Colon (tissue), 2 donors: ENCODE measurements around the gene CTNNA2.

ENCODE experiments used
- FAIRE-seq: peaks from 2 replicates; lab custom pipeline; 2012; peaks lifted over from hg19 to GRCh38; lab: Jason Lieb, UNC
- donor health status: control.
- donor health status: control.

The CTNNA2 gene

GRCh38 chr2:79935771-79936657 lies 423.2 kb downstream of the CTNNA2 start:
- FAIRE-seq, result peak; percentile 18

GRCh38 chr2:79936715-79937114 lies 423.9 kb downstream of the CTNNA2 start:
- FAIRE-seq, result no peak

DNA sequence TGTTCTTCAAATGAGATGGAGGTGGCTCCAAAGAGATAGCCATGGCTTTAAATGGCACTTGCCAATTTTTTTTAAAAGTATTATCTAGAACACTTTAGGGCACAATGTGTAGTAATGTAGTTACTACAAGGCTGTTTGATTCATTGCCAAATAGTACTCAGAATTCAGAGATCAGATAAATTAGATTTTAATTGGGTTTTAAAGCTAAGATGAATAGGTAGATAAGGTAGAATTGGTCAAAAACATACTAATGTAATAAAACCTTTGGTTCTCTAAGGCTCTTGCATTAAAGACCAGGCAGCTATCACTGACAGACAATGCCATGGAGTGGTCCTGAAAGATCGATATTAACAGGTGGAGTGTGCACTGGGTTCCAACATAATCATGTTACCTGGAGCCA lies 425.8 kb downstream of the CTNNA2 start:
- no peak for FAIRE-seq

- no peak for FAIRE-seq
These were observed 427.5 kb downstream of the CTNNA2 start for GRCh38 chr2:79940364-79940763.

GRCh38 chr2:79941179-79941578 lies 428.3 kb downstream of the CTNNA2 start:
- no peak for FAIRE-seq

DNA sequence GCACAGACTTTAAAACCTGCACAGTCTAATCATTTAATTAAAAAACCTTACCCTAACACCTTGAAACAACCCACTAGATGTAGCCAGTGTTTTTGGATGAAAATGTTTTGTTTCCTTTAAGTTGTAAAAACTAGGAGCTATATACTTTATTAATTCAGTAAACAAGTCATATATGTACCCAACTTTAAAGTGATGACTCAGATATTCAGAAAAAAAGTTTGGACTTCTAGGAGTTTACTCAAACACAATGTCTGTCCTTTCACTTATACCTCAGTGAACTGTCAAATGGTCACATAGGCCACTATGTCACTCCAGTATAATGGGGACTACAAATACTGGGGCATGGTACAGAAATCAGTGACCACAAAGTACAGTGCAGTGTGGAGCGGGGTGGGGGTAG lies 431.4 kb downstream of the CTNNA2 start:
- FAIRE-seq, result no peak

DNA sequence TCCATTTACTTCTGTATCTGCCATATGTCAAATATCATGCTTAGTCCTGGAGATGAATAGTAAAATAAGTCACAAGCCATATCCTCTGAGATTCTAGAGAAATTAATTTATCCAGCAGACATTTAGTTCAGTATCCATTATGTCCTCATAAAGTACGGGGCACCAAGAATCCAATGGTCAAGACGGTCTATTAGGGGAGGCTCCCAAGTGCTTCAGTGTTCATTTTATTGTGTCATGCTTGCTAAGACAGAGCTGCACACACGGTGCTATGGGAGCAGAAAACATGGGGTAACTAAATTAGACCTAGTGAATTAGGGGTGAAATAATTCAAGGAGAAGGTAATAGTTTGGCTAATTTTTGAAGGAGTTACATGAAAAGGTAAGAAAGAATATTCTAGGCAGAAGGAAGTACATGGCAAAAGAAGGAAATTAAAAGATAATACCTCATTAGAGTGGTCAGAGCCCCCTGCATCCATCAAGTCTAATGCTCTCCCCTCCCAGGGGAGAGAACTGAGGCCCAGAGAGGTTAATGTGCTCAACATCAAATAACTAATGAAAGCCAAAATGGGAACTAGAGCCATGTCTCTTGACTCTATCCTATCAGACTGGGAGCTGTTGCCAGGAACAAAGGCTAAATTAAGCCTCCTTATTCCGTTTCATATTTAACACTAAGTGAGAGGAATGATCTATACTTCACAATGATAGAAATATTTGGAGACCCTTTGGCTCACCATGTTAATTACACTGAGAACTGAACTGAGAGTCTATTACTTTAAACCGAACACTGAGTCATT lies 433.0 kb downstream of the CTNNA2 start:
- no peak for FAIRE-seq

- FAIRE-seq, result no peak
These were observed 434.9 kb downstream of the CTNNA2 start for GRCh38 chr2:79947751-79948150.

- no peak for FAIRE-seq
These were observed 437.7 kb downstream of the CTNNA2 start for GRCh38 chr2:79950526-79950925.

DNA sequence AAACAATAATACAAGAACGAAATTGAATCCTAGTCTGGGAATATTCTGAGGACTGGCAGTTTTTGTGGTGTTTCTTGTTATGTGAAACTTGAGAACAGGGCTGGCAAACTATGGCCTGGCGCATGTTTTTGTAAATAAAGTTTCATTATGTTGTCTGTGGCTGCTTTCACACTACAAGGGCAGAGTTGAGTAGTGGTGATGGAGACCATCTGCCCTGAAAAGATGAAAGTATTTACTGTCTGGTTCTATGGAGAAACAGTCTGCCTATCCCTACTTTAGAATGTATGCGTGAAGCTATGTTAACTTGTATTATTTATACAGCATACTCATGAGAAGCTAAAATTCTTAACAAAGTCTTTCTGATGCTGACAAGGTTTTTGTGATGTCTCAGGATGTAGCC lies 439.8 kb downstream of the CTNNA2 start:
- FAIRE-seq, result no peak

DNA sequence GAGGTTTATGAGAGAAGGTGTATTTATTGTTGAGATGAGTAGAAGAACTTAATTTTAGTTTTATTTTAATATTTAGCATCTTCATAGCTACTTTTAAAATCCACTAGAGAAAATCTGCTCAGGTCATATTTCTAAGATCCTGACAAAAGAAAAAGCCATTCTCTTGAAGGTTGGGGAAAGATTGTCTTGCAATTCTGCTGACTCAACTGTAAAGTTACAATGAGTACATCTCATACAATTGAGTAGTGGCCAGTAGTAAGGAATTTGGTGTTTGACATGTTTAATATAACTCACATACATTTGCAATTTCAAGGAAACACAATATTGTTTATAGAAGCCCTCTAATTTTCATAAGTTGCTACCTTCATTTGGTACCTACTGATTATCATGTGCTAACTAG lies 447.2 kb downstream of the CTNNA2 start:
- no peak for FAIRE-seq

DNA sequence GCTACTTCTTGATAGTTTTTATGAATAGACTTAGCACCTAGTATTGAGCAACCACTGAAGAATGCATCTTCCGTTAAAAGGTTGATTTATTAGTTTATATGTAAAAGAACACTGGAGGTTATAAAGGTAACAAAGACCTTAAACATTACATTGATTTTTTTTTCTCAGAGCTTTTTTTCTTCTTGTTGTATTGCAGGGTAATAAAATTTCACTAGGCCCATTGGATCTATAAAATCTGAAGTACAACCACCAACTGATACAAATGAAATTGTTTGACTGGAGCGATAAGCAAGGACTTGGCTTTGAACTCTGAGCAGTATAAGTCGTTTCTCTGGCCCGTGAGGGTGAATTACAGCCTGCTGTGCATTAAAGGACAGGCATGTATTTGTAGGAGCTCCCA lies 447.7 kb downstream of the CTNNA2 start:
- peak; percentile 21 for FAIRE-seq

GRCh38 chr2:79964966-79965365 lies 452.1 kb downstream of the CTNNA2 start:
- no peak for FAIRE-seq

DNA sequence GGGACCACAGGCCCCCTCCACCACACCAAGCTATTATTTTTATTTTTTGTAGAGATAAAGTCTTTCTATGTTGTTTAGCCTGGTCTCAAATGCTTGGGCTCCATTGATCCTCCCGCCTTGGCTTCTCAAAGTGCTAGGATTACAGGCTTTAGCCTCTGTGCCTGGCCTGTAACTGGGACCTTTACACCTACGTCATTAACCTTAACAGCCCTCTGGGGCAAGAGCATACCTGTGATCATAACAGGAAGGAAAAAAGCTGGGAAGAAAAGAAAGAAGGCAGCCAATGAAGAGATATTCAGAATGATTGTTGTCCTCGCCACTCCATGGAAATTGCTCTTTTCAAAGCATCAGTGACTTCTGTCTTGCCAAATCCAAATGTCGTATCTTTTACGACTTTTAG lies 453.5 kb downstream of the CTNNA2 start:
- FAIRE-seq, result no peak

GRCh38 chr2:79966882-79967281 lies 454.0 kb downstream of the CTNNA2 start:
- FAIRE-seq, result no peak

DNA sequence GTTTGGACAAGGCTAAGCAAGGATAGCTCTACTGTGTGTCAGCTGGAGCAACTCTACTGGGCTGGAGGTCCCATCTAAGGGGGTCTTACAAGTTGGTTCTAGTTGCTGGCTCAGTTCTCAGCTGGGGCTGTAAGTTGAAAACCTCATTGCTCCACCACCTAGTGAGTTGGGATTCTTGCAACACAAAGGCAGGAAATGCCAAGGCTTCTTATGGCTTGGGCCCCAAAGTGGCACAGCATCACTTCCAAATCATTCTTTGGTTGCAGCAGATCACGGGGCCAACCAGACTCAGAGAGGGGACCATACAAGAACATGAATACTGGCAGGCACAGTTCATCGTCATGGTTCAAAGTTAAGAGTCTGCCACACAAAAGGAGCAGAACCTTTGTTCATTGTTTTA lies 459.0 kb downstream of the CTNNA2 start:
- no peak for FAIRE-seq

DNA sequence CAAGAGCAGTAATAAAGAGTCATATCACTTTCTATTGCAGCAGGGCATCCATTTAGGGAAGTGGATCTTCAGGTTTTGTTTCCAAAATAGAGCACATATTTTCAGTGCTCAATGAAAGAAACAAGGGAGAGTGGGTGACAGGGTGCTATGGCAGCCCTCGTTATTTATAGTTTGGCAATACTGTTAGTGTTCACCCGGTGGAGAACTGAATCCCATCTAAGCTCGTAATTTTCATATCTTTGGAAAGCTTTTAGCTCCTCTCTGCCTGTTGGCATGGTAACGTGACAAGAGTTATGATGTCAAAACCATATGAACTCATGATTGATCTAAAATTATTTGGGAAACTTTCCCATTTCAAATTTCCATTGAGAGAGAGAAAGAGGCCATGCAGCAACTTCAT lies 459.8 kb downstream of the CTNNA2 start:
- FAIRE-seq, result no peak

- no peak for FAIRE-seq
These were observed 463.1 kb downstream of the CTNNA2 start for GRCh38 chr2:79975791-79976565.

GRCh38 chr2:79977792-79978191 lies 464.9 kb downstream of the CTNNA2 start:
- FAIRE-seq, result no peak

DNA sequence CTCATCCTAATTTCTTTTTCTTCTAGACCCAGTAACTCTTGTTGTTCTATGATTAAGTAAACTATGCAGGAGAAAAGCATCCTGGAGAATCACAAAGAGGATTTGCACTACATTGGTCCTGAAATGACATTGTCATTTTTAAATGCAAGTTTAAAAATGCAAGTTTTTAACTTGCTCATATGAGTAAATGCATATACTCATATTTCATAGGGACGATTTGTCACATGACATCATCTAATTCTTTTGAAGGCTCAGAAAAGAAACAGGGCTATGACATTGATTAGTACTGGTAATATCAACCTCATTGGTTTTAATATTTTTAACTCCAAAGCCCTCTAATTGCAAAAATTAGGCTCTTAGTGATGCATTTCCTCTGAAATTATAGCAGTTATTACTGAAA lies 467.3 kb downstream of the CTNNA2 start:
- FAIRE-seq, result no peak

DNA sequence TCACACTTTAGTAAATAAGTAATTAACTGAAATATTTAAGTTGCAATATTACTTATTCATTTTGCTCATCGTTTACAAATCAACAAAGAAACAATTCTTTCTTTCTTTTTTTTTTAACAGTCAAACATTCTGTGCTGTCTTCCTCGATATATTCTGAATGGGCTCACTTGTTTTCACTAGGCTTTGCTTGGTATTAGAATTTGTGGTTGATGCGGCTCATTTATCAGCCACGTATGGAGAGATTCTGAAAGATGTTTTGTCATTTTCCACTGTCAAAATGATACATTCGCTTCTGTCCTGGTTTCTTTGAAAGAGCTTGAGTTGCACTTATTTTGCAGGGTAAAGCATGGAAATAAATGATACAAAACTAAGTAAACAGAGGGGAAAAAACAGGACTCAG lies 468.0 kb downstream of the CTNNA2 start:
- FAIRE-seq, result no peak

- no peak for FAIRE-seq
These were observed 468.5 kb downstream of the CTNNA2 start for GRCh38 chr2:79981316-79981715.

- FAIRE-seq, result no peak
These were observed 469.6 kb downstream of the CTNNA2 start for GRCh38 chr2:79982445-79982844.
